Left cardiac atrium (tissue), 4 donors: ENCODE data around the gene MPP2. TPM values are rescaled to one million over a fixed set of nuclear protein-coding genes. Genes with fewer than 3 reads are reported as not detected.
"Not testable (repeated sequence)": the region's sequence is repeated elsewhere in the genome, so short reads cannot be mapped to it uniquely, and the experiment has no call there.

Source experiments
- ATAC-seq, 2 donors: fragments of 200-7000 bp; cut with Tn5 transposase; one replicate each; pipeline ENCODE4 v1.9.1; 2020; ENCODE audit warnings: mild to moderate bottlenecking in 2 of 2, moderate library complexity in 2 of 2
- DNase-seq: peaks from one replicate; pipeline ENCODE4 v3.0.0-alpha.2; 2020
- intact Hi-C, 2 donors: fragments of 100-400 bp; cut with DNase I; formaldehyde crosslinking; loops; one replicate each; pipeline versions ENCODE4 v1.14.1 to v1.15.1; 2022 to 2023
- long read RNA-seq: library from polyadenylated mRNA; unstranded; transcript quantifications from one replicate; pipeline ENCODE4 v2.0.0, GENCODE V29; 2021
- total RNA-seq, 2 donors: library from RNA; stranded (reverse); fragmentation: NEBNext Ultra II Directional; extraction: Animal tissue kit (Norgen Biotek cat#: 25700); gene quantifications; one replicate each; pipeline ENCODE4 v1.2.1, GENCODE V29; 2021
- donor health status: DM: no; HTN: yes; CAD: no.
- donor health status: DM: no; HTN: yes; CAD: no; lungs with severe emphysema.
- donor health status: DM: yes; HTN: yes; CAD: no.
- donor health status: Dilated cardiomyopathy.

Gene MPP2, protein sequence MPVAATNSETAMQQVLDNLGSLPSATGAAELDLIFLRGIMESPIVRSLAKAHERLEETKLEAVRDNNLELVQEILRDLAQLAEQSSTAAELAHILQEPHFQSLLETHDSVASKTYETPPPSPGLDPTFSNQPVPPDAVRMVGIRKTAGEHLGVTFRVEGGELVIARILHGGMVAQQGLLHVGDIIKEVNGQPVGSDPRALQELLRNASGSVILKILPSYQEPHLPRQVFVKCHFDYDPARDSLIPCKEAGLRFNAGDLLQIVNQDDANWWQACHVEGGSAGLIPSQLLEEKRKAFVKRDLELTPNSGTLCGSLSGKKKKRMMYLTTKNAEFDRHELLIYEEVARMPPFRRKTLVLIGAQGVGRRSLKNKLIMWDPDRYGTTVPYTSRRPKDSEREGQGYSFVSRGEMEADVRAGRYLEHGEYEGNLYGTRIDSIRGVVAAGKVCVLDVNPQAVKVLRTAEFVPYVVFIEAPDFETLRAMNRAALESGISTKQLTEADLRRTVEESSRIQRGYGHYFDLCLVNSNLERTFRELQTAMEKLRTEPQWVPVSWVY
- 10 to 100 TPM; 10.7 to 15.9 TPM for total RNA-seq
- long read RNA-seq, full-length matches to known transcripts, result 5 of 16 reads
- long read RNA-seq, partial matches to known transcripts, result 8 of 16 reads
- long read RNA-seq, other reads (novel, unspliced or antisense), result 3 of 16 reads

DNA sequence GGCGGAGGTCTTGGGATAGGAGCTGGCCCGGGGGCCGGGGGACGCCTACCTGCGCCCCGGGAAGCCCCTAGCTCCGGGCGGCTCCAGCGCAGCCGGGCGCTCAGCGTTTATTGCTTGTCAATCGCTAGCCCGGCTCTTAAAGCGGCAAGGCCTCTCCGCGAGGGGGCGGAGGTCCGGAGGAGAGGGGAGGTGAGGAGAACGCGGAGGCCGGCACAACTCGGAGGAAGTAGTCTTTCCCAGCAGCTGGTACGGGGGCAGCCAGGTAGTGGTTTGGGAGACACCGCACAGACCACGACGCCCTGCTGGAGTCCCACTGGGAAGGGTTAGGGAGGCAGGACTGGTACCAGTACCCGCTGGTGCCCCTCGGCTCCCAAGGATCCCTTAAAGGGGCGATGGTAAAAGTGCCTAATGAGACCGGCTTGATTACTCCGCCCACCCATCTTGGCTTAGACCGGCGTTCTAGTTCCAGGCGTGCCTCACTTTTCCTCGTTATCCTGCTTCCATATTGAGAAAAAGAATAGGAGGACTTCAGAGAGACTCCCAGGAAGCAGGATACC is at the start of gene MPP2:
Gene MPP2, minus strand, starts transcription at position 112 of the 557 bp plus-strand sequence. CDS start 3,076 bp downstream, outside the sequence.
- peak; percentile 70 for DNase-seq
- ATAC-seq, result peak; percentile 70 to 76
- intact Hi-C loops, result no loop called here

DNA sequence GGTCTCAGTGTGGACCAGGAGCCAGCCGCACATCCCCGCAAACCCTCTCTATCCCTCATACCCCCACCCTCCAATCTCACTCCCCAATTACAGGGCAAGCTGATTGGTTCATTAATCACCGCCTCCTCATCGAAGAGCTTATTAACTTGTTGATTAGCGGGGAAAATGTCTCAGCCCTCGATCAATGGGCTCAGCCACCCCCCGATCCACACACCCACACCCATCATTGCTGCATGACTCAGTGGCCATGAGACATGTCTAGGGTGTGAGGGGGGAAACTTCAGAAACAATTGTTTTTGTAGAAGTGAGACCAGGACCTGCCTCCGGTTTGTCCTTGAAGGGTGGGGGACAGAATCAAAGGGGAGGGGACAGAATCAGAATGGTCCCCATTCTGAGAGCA is 48.9 kb upstream of the MPP2 start:
- no peak for DNase-seq
- no peak for ATAC-seq
- intact Hi-C loops, result no loop called here

DNA sequence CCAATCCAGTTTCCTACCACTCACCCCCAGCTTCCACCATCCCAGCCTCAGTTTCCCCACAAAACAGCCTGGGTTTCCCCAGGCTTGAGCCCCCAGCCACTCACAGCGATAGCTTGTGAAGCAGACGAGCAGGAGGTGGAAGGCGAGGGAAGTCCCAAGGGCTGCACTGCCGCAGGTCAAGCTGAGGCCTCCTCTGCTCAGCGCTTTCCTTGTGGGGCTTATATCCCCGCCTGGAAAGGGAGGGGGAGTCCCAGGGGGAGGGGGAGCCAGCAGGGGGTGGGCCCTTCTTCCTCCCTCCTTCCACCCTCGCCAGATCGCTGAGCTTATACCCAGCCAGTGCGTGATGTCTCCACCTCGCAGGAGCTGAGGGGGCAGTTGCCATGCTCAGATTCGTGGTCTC is 46.4 kb upstream of the MPP2 start, which contains the start of gene PYY:
Gene PYY, minus strand, starts transcription at position 195 of the 400 bp plus-strand sequence. CDS start 457 bp downstream, outside the sequence.
- no peak for DNase-seq
- no peak for ATAC-seq

DNA sequence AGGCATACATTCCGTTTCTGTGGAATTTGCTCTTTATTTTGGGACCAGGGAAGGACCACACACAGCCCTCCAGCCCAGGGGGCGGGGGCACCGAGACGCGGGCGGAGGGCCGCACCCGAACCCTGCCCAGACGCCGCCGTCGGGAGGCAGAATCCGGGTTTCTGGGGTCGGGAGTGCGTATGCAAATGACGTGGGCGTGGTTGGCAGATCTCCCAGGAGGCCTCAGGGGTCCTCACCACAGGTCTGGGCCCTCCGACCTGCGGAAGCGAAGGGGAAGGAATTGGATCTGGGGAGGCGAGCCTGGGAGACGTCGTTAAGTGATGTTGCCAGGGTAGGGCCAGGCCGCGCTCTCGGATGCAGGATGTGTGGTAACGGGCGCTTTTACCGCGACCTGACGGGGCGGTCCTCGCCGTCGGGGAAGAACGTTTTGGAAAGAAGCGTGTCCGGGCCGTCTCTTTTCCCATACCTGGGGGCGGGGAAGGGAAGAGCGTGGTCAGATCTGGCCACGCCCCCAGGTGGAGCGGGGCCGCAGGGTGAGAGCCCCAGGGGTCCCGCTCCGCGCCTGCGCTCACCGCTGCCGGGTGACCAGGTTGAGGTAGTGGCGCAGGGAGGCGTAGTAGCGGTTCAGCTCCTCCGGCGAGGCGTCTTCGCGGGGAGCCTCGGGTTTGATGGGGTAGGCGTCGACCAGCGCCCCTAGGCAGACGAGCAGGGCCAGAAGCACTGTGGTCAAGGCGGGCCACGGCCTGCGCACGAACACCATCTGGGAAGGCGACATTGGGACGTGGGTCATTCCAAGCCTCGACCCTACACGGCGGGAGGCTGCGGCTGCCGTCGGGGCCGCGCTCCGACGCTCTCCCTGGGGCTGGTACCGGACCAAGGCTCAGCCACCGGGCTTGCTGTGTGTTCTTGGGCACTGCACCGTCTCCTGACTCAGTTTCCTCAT is 45.7 kb upstream of the MPP2 start:
- DNase-seq (no peak), ATAC-seq (peak; percentile 22 to 32)
- intact Hi-C loops, result no loop called here

More for the DNA sequence above, 46.4 kb upstream of the MPP2 start, which contains the start of gene PYY:
- intact Hi-C loops, result no loop called here

DNA sequence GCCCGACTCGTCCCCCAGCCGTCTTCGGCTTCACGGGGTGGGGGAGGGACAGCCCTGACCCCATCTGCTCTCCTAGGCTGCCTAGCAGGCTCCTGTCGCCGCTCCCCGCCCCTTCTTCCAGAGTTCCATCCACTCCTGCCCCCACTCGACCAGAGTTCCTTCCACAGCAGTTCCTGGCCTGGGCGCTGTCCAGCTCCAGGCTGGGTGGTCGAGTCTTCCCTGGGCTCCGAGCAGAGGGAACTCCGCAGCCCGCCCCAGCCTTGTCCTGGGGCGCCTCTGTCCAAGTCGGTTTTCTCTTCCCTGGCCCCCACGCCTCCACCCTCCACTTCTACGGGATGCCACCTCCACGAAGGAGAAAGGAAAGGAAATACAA is 45.0 kb upstream of the MPP2 start:
- DNase-seq (no peak), ATAC-seq (peak; percentile 13 to 17)
- intact Hi-C loops, result no loop called here

DNA sequence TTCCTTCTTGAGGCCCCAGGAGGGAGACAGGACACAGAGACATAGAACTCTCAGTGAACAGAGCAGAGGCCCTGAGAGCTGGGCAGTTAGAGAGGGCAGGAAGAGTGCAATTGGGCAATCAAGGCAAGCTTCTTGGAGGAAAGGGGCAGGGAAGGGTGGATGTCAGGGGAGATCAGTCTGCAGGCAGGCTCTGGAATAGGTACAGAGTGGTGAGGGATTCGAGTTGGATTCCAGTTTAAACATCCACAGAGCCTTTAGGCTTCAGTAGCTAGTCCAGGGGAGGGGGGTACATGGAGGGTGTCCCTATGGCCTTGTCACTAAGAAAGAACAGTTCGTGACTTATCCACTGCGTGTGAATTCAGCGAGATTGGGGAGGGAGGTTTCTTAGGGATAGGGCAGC is 44.4 kb upstream of the MPP2 start:
- DNase-seq (no peak), ATAC-seq (no peak)
- intact Hi-C loops, result no loop called here

DNA sequence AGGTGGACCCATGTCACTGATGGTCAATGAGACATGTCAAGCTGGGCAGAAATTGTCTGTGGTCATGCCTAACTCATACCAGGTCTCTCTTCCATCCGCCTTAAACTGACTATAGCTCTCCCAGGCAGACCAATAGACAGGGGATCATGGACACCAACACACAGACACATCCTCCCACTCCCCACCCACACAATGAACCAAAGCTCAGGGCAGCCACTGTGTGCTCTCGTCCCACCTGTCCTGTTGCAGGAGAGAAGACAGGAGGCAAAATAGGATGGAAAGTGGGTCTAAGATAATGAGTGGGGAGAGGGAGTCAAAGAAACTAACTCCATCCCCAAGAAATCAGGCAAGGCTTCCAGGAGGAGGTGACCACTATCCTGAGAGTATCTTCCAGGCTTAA is 43.2 kb upstream of the MPP2 start:
- DNase-seq (no peak), ATAC-seq (no peak)
- intact Hi-C loops, result no loop called here

DNA sequence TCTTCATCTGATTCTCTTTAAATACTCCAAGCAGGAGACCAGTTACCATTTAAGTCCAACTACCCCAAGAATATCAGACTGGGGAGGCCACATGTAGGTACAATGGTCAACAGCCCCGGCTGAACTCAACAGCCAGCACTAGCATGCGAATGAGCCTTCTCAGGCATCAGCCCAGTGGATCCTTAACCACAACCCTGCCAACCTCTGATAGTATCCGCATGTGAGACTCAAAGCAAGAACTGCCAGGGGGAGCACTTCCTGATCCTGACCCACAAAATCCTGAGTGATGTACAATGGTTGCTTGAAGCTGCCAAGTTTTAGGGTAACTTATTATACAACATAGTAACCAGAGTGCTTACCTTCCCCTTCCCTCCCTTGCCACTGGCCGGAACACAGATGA is 42.4 kb upstream of the MPP2 start:
- ATAC-seq (no peak), DNase-seq (no peak)
- intact Hi-C loops, result no loop called here

DNA sequence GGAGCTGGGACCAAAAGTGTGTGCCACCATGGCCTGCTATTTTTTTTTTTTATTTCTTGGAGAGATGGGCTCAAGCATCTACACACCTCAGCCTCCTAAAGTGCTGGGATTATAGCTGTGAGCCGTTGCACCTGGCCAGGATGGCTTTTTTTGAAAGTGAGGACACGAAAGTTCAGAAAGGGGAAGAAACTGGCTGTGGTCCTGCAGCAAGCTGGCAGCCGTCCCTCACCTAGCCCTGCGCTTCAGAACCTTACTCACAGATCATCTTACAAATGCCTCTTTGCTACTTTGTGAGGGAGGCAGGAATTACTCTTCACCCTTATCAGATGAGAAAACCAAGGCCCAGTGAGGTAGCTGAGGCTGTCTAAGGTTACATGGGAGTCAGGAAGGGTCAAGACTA is 39.4 kb upstream of the MPP2 start:
- DNase-seq (no peak), ATAC-seq (no peak)
- intact Hi-C loops, result no loop called here

DNA sequence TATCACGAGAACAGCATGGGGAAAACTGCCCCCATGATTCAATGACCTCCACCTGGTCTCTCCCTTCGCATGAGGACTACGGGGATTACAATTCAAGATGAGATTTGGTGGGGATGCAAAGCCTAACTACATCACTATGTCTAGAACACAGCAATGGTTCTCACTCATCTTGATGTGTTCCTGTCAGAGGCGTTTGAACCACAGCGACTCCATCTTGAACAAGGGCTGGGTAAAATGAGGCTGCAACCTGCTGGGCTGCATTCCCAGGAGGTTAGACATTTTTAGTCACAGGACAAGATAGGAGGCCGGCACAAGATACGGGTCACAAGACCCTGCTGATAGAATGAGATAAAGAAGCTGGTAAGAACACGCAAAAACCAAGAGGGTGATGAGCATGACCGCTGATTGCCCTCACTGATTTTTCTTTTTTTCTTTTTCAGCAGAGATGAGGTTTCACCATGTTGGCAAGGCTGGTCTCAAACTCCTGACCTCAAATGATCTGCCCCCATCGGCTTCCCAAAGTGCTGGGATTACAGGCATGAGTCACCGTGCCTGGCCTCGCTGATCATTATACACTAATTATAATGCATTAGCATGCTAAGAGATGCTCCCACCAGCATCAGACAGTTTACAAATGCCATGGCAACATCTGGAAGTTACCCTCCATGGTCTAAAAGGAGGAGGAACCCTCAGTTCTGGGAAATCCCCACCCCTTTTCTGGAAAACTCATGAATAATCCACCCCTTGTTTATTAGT is 37.9 kb upstream of the MPP2 start:
- ATAC-seq, result no peak
- DNase-seq, result no peak
- intact Hi-C loops, result loop anchor here (2.0 kb wide), 1 partner anchor 50 kb away; no protein-coding TSS in a partner anchor

DNA sequence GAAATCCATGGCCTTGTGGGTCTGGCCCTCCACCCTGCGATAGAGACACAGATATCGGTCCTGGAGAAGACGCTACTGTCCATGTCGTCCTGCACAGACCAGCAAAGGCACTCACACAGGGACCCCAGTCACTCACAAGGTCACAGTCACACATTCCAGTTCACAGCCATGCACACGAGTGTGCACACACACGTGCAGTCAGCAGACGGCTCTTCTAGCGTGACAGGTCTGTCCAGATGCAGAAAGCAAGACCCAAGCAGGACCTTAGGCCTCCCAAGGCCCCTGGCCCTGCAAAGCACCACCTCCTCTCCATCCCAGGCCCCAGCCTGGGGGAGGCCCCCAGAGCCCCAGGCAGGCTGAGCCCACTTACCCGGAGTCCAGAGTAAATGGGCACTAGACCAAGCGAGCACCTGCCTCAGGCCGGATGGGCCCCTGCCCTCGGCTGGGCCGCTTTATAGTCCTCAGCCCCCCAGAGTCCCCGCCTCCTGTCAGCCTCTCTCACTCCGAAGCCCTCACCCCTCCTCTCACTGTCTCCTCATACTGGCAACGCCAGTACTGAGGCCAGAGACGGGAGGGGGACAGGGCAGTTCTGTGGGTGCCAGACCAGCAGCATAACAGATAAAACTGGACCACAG is 34.8 kb upstream of the MPP2 start, which contains the start of gene PPY:
Gene PPY, minus strand, starts transcription at position 426 of the 635 bp plus-strand sequence. CDS start 822 bp downstream, outside the sequence.
- intact Hi-C loops, result loop anchor here in 1 of 2 donors (5.0 kb wide), 1 partner anchor 175 kb away; no protein-coding TSS in a partner anchor
- DNase-seq (no peak), ATAC-seq (no peak)

DNA sequence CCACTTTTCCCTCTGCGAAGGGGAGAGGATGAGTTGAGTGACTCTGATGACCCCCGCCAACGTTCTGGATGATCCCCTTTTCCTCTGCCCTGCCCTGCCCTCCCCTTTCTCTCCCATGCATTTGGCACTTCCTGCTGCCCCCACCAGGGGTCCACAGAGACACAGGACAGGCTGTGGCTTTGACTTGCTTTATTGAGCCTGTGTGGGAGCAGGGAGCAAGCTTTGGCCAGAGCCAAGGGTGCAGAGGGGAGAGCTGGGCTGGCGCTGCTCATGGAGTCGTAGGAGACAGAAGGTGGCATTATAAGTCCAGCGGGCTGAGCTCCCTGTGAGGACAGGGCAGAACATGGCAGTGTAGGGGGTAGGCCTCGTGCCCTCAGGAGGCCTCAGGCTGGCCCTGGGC is 33.3 kb upstream of the MPP2 start:
- peak in 1 of 2 donors; percentile 13 for ATAC-seq

DNA sequence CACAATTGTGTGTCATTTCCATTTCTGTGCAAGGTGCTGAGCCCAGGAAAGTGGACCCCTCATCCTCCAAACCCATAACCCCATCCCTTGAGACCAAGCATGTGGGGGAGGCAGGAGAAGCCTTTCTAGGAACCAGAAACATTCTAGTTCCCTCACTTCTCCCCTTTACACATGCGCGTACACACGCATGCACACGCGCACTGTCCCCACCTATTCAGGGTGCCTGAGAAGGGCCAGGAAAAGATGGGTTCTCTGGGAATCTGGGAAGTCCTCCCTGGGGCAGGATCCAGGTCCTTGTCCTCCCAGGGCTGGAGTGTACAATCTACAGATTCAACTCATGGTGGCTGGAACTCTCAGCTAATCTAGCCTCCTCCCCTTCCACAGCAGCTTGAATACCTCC is 32.5 kb upstream of the MPP2 start:
- no peak for DNase-seq
- intact Hi-C loops, result loop anchor here in 1 of 2 donors (5.0 kb wide), 1 partner anchor 177 kb away; no protein-coding TSS in a partner anchor
- no peak for ATAC-seq

More for the DNA sequence above, 33.3 kb upstream of the MPP2 start:
- no peak for DNase-seq
- intact Hi-C loops, result loop anchor here in 1 of 2 donors (5.0 kb wide), 1 partner anchor 177 kb away; no protein-coding TSS in a partner anchor

DNA sequence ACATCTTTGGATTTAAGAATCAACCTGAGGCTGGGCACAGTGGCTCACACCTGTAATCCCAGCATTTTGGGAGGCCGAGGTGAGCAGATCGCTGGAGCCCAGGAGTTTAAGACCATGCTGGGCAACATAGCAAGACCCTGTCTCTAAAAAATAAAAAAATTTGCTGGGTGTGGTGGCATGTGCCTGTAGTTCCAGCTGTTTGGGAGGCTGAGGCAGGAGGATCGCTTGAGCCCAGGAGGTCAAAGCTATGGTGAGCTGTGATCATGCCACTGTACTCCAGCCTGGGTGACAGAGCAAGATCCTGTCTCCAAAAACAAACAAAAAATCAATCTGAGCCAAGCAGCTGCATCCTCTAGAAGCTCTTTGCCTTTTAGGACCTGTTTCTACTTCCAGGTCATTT is 32.1 kb upstream of the MPP2 start:
- intact Hi-C loops, ATAC-seq, DNase-seq: not testable (repeated sequence)

DNA sequence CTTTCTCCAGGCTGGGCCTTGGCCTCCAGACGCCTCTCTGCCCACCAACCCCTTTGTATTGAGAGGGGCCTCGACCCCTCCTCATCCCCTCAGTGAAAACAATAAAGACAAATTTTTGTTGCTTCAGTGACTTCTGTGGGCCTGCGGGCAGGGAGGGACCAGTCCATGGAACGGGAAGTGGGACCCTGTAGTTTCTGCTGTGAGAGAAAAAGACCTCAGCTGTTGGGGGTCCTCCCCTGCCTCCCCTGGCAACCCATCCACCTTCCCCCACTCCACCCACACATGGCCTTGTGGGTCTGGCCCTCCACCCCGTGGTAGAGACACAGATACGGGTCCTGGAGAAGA is 31.5 kb upstream of the MPP2 start:
- intact Hi-C loops, result no loop called here
- ATAC-seq (no peak), DNase-seq (no peak)

DNA sequence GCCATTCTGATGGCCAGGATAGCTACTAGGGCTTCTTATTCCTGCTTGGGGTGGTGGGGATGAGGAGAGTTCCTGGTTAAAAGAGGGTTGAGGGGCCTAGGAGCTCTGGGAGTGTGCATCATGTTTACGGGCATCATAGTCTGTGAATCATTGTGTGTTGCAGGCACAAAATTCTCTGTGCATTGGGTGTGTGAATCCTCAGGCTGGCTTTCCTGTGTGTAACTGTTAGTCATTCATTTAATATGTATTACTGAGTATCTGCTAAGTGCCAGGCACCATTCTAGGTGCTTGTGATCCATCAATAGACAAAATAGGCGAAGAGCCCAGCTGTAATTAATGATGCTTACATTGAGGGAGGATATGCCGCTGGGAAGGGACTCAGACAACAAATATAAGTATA is 29.1 kb upstream of the MPP2 start:
- ATAC-seq (no peak), DNase-seq (no peak)
- intact Hi-C loops, result no loop called here

DNA sequence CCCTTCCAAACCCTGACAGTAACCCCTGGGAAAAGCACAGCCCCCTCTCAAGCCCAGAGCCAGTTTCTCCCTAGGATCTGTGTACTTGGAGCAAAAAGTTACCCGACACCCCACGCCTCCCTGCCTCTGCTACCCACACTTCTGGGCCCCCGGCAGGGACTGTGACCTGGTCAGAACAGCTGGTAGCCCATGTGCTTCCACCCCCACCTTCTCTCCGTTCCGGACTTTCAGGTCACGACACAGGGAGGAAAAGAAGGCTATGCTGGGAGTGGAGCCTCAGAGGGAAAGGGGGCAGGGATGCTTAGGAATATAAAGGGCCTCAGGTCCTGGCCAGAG is 28.6 kb upstream of the MPP2 start:
- ATAC-seq (no peak), DNase-seq (no peak)
- intact Hi-C loops, result no loop called here
